SK-N-SH treated with all-trans-retinoic acid at 6 μM for 48 hours (cell line): Measurements from ENCODE around the gene NEB.

Experiments used
- ARNTL ChIP-seq: fragments of 450-650 bp; formaldehyde crosslinking; IDR thresholded peaks from 2 replicates; pipeline ENCODE4 v1.5.0; 2020; ENCODE audit warnings: low read depth, mild to moderate bottlenecking, moderate library complexity, borderline replicate concordance
- ISL1 ChIP-seq: fragments of 250-450 bp; sonication (Bioruptor Pico); IDR thresholded peaks from 2 replicates; pipeline ENCODE4 v2.1.2; 2022; ENCODE audit warnings: mild to moderate bottlenecking, moderate library complexity
- PPARA ChIP-seq: fragments of 250-450 bp; sonication (Bioruptor Pico); IDR thresholded peaks from 2 replicates; pipeline ENCODE4 v1.5.0; 2020; ENCODE audit warnings: mild to moderate bottlenecking, borderline replicate concordance
- RARB ChIP-seq: fragments of 250-450 bp; sonication (Bioruptor Pico); IDR thresholded peaks from 2 replicates; pipeline ENCODE4 v1.8.0; 2021; ENCODE audit warnings: mild to moderate bottlenecking, moderate library complexity
- TCF4 ChIP-seq: fragments of 250-450 bp; sonication (Bioruptor Pico); IDR thresholded peaks from 2 replicates; pipeline ENCODE4 v1.8.0; 2021; ENCODE audit warnings: mild to moderate bottlenecking, moderate library complexity, borderline replicate concordance
- TOX ChIP-seq: fragments of 250-450 bp; sonication (Bioruptor Pico); IDR thresholded peaks from 2 replicates; pipeline ENCODE4 v1.8.0; 2021; ENCODE audit warnings: mild to moderate bottlenecking, moderate library complexity, borderline replicate concordance
- ZFP3 ChIP-seq: fragments of 250-450 bp; sonication (Bioruptor Pico); IDR thresholded peaks from 2 replicates; pipeline ENCODE4 v1.5.0; 2020; ENCODE audit warnings: mild to moderate bottlenecking, moderate library complexity
- ZNF565 ChIP-seq: fragments of 450-650 bp; formaldehyde crosslinking; conservative IDR thresholded peaks from 2 replicates; pipeline ENCODE4 v1.5.0; 2020; ENCODE audit warnings: low read depth, mild to moderate bottlenecking, moderate library complexity
- ZNF8 ChIP-seq: fragments of 450-650 bp; formaldehyde crosslinking; IDR thresholded peaks from 2 replicates; pipeline ENCODE4 v1.5.0; 2020; ENCODE audit warnings: mild to moderate bottlenecking, moderate library complexity
- TF ChIP-seq, protein P1 (sequence below): fragments of 250-450 bp; sonication (Bioruptor Pico); IDR thresholded peaks from 2 replicates; pipeline ENCODE4 v1.5.1; 2020; ENCODE audit warnings: low read depth, mild to moderate bottlenecking, moderate library complexity
- TF ChIP-seq, protein P2 (sequence below): fragments of 250-450 bp; sonication (Bioruptor Pico); IDR thresholded peaks from 2 replicates; pipeline ENCODE4 v1.5.0; 2020; ENCODE audit warnings: mild to moderate bottlenecking, moderate library complexity
- TF ChIP-seq, protein P3 (sequence below): fragments of 250-450 bp; sonication (Bioruptor Pico); IDR thresholded peaks from 2 replicates; pipeline ENCODE4 v1.5.1; 2021; ENCODE audit warnings: mild to moderate bottlenecking, moderate library complexity
- TF ChIP-seq, protein P4 (sequence below): fragments of 250-450 bp; sonication (Bioruptor Pico); IDR thresholded peaks from 2 replicates; pipeline ENCODE4 v1.8.0; 2021; ENCODE audit warnings: low read depth, mild to moderate bottlenecking, moderate library complexity, borderline replicate concordance
- TF ChIP-seq, protein P5 (sequence below): fragments of 250-450 bp; sonication (Bioruptor Pico); IDR thresholded peaks from 2 replicates; pipeline ENCODE4 v1.8.0; 2020; ENCODE audit warnings: mild to moderate bottlenecking, moderate library complexity, borderline replicate concordance

DNA sequence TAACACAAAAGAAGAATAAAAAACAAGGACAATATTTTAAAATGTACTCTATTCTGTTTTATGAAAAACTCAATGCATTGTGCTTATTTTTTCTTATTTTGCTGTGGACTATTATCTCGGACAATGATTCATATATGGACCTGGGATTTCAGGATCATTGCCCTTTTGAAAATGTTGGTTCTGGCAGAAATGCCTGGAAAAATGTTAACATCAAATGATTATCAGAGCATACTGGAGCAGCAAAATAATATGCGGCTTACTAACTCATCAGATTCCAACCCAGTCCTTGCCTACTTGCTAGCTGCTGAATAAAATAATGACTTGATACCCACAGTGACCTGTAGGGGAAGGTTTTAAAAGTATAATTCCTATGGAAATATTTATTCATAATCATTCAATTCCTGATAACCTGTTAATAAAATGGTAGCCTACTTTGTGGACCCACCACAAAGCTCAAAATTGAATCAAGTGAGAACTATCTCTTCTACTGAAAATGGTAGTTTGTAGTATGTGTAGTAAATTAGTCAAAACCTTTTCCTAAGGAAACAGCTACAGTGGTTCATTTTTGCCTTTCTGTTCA, 117.4 kb downstream of the NEB start:
- TF ChIP-seq TOX (CRISPR knock-in tag) = no peak
- TF ChIP-seq, protein P1, sequence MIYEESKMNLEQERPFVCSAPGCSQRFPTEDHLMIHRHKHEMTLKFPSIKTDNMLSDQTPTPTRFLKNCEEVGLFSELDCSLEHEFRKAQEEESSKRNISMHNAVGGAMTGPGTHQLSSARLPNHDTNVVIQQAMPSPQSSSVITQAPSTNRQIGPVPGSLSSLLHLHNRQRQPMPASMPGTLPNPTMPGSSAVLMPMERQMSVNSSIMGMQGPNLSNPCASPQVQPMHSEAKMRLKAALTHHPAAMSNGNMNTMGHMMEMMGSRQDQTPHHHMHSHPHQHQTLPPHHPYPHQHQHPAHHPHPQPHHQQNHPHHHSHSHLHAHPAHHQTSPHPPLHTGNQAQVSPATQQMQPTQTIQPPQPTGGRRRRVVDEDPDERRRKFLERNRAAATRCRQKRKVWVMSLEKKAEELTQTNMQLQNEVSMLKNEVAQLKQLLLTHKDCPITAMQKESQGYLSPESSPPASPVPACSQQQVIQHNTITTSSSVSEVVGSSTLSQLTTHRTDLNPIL = no peak
- TF ChIP-seq, protein P2, sequence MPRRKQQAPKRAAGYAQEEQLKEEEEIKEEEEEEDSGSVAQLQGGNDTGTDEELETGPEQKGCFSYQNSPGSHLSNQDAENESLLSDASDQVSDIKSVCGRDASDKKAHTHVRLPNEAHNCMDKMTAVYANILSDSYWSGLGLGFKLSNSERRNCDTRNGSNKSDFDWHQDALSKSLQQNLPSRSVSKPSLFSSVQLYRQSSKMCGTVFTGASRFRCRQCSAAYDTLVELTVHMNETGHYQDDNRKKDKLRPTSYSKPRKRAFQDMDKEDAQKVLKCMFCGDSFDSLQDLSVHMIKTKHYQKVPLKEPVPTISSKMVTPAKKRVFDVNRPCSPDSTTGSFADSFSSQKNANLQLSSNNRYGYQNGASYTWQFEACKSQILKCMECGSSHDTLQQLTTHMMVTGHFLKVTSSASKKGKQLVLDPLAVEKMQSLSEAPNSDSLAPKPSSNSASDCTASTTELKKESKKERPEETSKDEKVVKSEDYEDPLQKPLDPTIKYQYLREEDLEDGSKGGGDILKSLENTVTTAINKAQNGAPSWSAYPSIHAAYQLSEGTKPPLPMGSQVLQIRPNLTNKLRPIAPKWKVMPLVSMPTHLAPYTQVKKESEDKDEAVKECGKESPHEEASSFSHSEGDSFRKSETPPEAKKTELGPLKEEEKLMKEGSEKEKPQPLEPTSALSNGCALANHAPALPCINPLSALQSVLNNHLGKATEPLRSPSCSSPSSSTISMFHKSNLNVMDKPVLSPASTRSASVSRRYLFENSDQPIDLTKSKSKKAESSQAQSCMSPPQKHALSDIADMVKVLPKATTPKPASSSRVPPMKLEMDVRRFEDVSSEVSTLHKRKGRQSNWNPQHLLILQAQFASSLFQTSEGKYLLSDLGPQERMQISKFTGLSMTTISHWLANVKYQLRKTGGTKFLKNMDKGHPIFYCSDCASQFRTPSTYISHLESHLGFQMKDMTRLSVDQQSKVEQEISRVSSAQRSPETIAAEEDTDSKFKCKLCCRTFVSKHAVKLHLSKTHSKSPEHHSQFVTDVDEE (CRISPR knock-in tag) = no peak
- TF ChIP-seq TCF4 = no peak
- TF ChIP-seq ARNTL = no peak
- TF ChIP-seq ZNF565 (CRISPR knock-in tag) = no peak
- no peak for TF ChIP-seq PPARA (CRISPR knock-in tag)
- TF ChIP-seq, protein P3, sequence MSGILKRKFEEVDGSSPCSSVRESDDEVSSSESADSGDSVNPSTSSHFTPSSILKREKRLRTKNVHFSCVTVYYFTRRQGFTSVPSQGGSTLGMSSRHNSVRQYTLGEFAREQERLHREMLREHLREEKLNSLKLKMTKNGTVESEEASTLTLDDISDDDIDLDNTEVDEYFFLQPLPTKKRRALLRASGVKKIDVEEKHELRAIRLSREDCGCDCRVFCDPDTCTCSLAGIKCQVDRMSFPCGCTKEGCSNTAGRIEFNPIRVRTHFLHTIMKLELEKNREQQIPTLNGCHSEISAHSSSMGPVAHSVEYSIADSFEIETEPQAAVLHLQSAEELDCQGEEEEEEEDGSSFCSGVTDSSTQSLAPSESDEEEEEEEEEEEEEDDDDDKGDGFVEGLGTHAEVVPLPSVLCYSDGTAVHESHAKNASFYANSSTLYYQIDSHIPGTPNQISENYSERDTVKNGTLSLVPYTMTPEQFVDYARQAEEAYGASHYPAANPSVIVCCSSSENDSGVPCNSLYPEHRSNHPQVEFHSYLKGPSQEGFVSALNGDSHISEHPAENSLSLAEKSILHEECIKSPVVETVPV = no peak
- TF ChIP-seq, protein P4, sequence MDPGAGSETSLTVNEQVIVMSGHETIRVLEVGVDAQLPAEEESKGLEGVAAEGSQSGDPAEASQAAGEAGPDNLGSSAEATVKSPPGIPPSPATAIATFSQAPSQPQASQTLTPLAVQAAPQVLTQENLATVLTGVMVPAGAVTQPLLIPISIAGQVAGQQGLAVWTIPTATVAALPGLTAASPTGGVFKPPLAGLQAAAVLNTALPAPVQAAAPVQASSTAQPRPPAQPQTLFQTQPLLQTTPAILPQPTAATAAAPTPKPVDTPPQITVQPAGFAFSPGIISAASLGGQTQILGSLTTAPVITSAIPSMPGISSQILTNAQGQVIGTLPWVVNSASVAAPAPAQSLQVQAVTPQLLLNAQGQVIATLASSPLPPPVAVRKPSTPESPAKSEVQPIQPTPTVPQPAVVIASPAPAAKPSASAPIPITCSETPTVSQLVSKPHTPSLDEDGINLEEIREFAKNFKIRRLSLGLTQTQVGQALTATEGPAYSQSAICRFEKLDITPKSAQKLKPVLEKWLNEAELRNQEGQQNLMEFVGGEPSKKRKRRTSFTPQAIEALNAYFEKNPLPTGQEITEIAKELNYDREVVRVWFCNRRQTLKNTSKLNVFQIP (CRISPR knock-in tag) = no peak
- no peak for TF ChIP-seq ISL1
- TF ChIP-seq RARB = no peak
- TF ChIP-seq ZFP3 (CRISPR knock-in tag) = no peak
- TF ChIP-seq ZNF8 (CRISPR knock-in tag) = no peak
- TF ChIP-seq, protein P5, sequence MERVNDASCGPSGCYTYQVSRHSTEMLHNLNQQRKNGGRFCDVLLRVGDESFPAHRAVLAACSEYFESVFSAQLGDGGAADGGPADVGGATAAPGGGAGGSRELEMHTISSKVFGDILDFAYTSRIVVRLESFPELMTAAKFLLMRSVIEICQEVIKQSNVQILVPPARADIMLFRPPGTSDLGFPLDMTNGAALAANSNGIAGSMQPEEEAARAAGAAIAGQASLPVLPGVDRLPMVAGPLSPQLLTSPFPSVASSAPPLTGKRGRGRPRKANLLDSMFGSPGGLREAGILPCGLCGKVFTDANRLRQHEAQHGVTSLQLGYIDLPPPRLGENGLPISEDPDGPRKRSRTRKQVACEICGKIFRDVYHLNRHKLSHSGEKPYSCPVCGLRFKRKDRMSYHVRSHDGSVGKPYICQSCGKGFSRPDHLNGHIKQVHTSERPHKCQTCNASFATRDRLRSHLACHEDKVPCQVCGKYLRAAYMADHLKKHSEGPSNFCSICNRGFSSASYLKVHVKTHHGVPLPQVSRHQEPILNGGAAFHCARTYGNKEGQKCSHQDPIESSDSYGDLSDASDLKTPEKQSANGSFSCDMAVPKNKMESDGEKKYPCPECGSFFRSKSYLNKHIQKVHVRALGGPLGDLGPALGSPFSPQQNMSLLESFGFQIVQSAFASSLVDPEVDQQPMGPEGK (CRISPR knock-in tag) = no peak
